ENCODE results near the gene NEUROD2.

DNA sequence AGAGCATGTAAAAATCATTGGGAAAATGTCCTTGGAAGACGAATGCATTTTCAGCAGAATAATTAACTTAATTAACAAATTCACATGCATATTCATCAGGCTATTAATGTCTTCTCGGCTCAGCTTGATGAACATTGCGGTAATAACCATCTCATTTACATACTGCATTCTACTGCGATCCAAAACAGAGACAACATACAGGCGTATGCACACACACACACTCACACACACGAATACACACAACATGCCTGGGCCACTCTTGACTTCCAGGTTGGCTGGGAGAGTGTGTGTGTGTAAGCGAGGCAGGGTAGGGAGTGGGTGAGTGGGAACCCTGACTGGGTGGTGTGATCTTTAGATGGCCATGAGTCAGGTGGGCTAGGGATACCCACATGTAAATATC, 44.7 kb downstream of the NEUROD2 start:
- TF ChIP-seq, protein P1, sequence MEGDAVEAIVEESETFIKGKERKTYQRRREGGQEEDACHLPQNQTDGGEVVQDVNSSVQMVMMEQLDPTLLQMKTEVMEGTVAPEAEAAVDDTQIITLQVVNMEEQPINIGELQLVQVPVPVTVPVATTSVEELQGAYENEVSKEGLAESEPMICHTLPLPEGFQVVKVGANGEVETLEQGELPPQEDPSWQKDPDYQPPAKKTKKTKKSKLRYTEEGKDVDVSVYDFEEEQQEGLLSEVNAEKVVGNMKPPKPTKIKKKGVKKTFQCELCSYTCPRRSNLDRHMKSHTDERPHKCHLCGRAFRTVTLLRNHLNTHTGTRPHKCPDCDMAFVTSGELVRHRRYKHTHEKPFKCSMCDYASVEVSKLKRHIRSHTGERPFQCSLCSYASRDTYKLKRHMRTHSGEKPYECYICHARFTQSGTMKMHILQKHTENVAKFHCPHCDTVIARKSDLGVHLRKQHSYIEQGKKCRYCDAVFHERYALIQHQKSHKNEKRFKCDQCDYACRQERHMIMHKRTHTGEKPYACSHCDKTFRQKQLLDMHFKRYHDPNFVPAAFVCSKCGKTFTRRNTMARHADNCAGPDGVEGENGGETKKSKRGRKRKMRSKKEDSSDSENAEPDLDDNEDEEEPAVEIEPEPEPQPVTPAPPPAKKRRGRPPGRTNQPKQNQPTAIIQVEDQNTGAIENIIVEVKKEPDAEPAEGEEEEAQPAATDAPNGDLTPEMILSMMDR (IDR thresholded peaks at IDR 0.05; ENCODE audit: low read length): no peak
- TF ChIP-seq EZH2phosphoT487 (IDR thresholded peaks at IDR 0.05; ENCODE audit: low read length) (no peak), EZH2 (optimal IDR thresholded peaks at IDR 0.05; ENCODE audit: low read depth, low read length) (no peak)

Measured in MM.1S (cell line).